Trophoblast cell (in vitro differentiated cells and primary cell): ENCODE data around the gene LENG9.
A peak's percentile ranks its signal among the peaks of the same experiment; 100 is the strongest.

Experiments used
- DNase-seq, 2 donors: peaks; one replicate each; pipeline ENCODE4 v3.0.0-alpha.2; 2016
- H2AFZ ChIP-seq: 2 replicates; pipeline ENCODE4 v1.6.1; 2013; ENCODE audit warnings: low read length, moderate library complexity, mild to moderate bottlenecking; ENCODE audit not compliant: insufficient read depth, poor library complexity
- H2AK5ac ChIP-seq: 2 replicates; pipeline ENCODE4 v1.6.1; 2013; ENCODE audit warnings: mild to moderate bottlenecking, low read length
- H2BK120ac ChIP-seq: 2 replicates; pipeline ENCODE4 v1.6.1; 2013; ENCODE audit warnings: low read length, mild to moderate bottlenecking, moderate library complexity; ENCODE audit not compliant: insufficient read depth, poor library complexity
- H2BK12ac ChIP-seq: 2 replicates; pipeline ENCODE4 v1.6.1; 2013; ENCODE audit warnings: mild to moderate bottlenecking, low read length, moderate library complexity
- H2BK5ac ChIP-seq: 2 replicates; pipeline ENCODE4 v1.6.1; 2013; ENCODE audit warnings: low read length, low read depth, moderate library complexity, mild to moderate bottlenecking; ENCODE audit not compliant: poor library complexity
- H3K14ac ChIP-seq: 2 replicates; pipeline ENCODE4 v1.6.1; 2013; ENCODE audit warnings: mild to moderate bottlenecking, low read length
- H3K18ac ChIP-seq: 2 replicates; pipeline ENCODE4 v1.6.1; 2013; ENCODE audit warnings: mild to moderate bottlenecking, low read length
- H3K23ac ChIP-seq: 2 replicates; pipeline ENCODE4 v1.6.1; 2013; ENCODE audit warnings: low read length
- H3K27ac ChIP-seq: 2 replicates; pipeline ENCODE4 v1.5.1; 2013; ENCODE audit warnings: low read depth, mild to moderate bottlenecking, inconsistent platforms, low read length, moderate library complexity
- H3K27me3 ChIP-seq: 2 replicates; pipeline ENCODE4 v1.6.1; 2013; ENCODE audit warnings: inconsistent platforms, mild to moderate bottlenecking, low read length, moderate library complexity; ENCODE audit not compliant: insufficient read depth
- H3K36me3 ChIP-seq, 2 experiments: 1 replicate in 1 of 2; 2 replicates in 1 of 2; pipeline ENCODE4 v1.6.1; 2013; ENCODE audit warnings: low read length in 2 of 2, mild to moderate bottlenecking in 2 of 2, moderate library complexity in 1 of 2; ENCODE audit not compliant: insufficient read depth in 2 of 2, control insufficient read depth in 1 of 2
- H3K4ac ChIP-seq: 2 replicates; pipeline ENCODE4 v1.6.1; 2013; ENCODE audit warnings: low read depth, mild to moderate bottlenecking, low read length, moderate library complexity
- H3K4me1 ChIP-seq, 2 experiments: 1 replicate in 1 of 2; 2 replicates in 1 of 2; pipeline ENCODE4 v1.6.1; 2013; ENCODE audit warnings: low read length in 2 of 2, mild to moderate bottlenecking in 2 of 2, moderate library complexity in 1 of 2; ENCODE audit not compliant: insufficient read depth in 2 of 2, control insufficient read depth in 1 of 2
- H3K4me2 ChIP-seq: 2 replicates; pipeline ENCODE4 v1.6.1; 2013; ENCODE audit warnings: inconsistent platforms, mild to moderate bottlenecking, low read length, moderate library complexity
- H3K4me3 ChIP-seq: 2 replicates; pipeline ENCODE4 v1.5.1; 2013; ENCODE audit warnings: mild to moderate bottlenecking, low read depth, low read length, inconsistent platforms
- H3K79me1 ChIP-seq: one replicate; pipeline ENCODE4 v1.6.1; 2013; ENCODE audit warnings: low read length
- H3K79me2 ChIP-seq: 2 replicates; pipeline ENCODE4 v1.6.1; 2013; ENCODE audit warnings: low read length, mild to moderate bottlenecking; ENCODE audit not compliant: control insufficient read depth, insufficient read depth, poor library complexity
- H3K9ac ChIP-seq: 2 replicates; pipeline ENCODE4 v1.6.1; 2013; ENCODE audit warnings: mild to moderate bottlenecking, low read length
- H3K9me3 ChIP-seq: 2 replicates; pipeline ENCODE4 v1.6.1; 2013; ENCODE audit warnings: low read depth, mild to moderate bottlenecking, control low read depth, inconsistent platforms, low read length; ENCODE audit not compliant: insufficient read depth
- H4K12ac ChIP-seq: 2 replicates; pipeline ENCODE4 v1.6.1; 2013; ENCODE audit warnings: low read depth, mild to moderate bottlenecking, low read length, moderate library complexity
- H4K8ac ChIP-seq: 2 replicates; pipeline ENCODE4 v1.6.1; 2013; ENCODE audit warnings: low read depth, mild to moderate bottlenecking, low read length, moderate library complexity
- H4K91ac ChIP-seq: one replicate; pipeline ENCODE4 v1.6.1; 2013; ENCODE audit warnings: low read depth, mild to moderate bottlenecking, low read length, moderate library complexity
- WGBS: extraction: QIAGEN DNeasy Blood & Tissue Kit; methylation state at CpG from one replicate; pipeline ENCODE4 v1.1.7; 2013; ENCODE audit warnings: missing lambda C conversion rate; ENCODE audit not compliant: insufficient read length, insufficient coverage; ENCODE audit errors: extremely low coverage; 5-methylcytosine and 5-hydroxymethylcytosine counted together

Gene LENG9

DNA sequence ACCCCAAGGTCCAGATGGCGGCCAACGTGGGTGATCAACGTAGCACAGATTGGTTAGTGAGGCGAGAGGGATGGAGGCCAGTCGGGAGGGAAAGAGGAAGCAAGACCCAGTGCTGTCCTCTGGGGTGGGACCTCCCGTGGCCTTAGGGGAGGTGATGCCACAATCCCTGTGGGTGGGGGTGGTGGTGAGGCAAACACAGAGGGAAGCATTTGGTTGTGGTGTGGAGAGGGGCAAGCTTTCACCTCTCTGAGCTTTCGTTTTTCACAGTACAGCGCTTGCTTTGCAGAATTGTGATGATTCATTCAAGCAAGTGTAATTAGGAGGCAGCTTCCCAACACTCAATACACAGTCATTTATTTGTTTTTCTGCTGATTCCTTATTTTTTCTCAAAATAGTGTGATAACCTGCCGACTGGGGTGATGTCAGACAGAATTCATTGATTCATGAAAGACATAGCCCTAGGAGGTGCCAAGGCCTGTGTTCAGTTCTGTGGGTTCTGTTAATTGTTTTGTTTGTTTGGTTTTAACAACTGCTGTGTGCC lies 12.2 kb downstream of the LENG9 start:
- Histone ChIP-seq H2BK5ac (no peak overlapping the region), H3K4me3 (no peak overlapping the region), H2BK120ac (no peak overlapping the region), H3K27me3 (no peaks in the 10 kb centered on the region), H2AK5ac (no peak overlapping the region), H3K4me1 (peaks cover 3 to 7% of the 10 kb centered on the region in 2 experiments), H4K91ac (no peak overlapping the region), H3K4ac (peak overlapping the region; percentile 60), H3K18ac (peak overlapping the region; percentile 8), H3K27ac (no peak overlapping the region), H3K9ac (no peak overlapping the region), H3K79me2 (peaks cover 22% of the 10 kb centered on the region), H4K12ac (no peak overlapping the region), H3K9me3 (no peaks in the 10 kb centered on the region), H2BK12ac (no peak overlapping the region), H3K36me3 (peaks cover 51 to 54% of the 10 kb centered on the region in 2 experiments), H4K8ac (no peak overlapping the region), H3K4me2 (no peak overlapping the region), H3K79me1 (peaks cover 12% of the 10 kb centered on the region), H3K14ac (no peak overlapping the region), H3K23ac (no peak overlapping the region), H2AFZ (no peak overlapping the region)
- whole genome bisulfite sequencing, result no CpG with 5 or more reads among the region's 9 CpGs
- no peak for DNase-seq

DNA sequence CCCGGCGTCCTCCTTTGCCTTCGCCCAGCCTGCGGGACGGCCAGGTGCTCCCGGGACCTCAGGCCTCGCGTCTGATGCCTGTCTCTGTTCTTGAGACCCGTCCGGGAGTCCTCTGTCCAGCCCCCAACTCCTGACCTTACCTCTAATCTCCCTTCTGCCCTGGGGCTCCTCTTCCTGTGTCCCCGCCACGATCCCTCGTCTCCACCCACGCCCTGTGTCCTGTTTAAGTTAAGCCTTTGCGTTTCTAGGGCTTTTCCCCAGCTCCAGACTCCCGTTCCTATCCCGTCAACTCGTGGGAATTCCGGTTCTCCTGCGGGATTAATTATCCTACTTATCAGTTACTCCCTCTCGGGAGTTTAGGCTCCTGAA lies 13.9 kb downstream of the LENG9 start:
- Histone ChIP-seq H3K4ac (peak overlapping the region; percentile 99), H3K23ac (no peak overlapping the region), H3K14ac (peak overlapping the region; percentile 90), H3K36me3 (peaks cover 36 to 40% of the 10 kb centered on the region in 2 experiments), H3K79me1 (peaks cover 12% of the 10 kb centered on the region), H3K9me3 (no peaks in the 10 kb centered on the region), H2AK5ac (peak overlapping the region; percentile 55), H3K18ac (peak overlapping the region; percentile 70), H3K27me3 (no peaks in the 10 kb centered on the region), H3K4me2 (peak overlapping the region; percentile 91), H3K27ac (peak overlapping the region; percentile 91), H4K91ac (peak overlapping the region; percentile 96), H3K79me2 (peaks cover 22% of the 10 kb centered on the region), H4K8ac (peak overlapping the region; percentile 70), H2BK5ac (peak overlapping the region; percentile 62), H3K4me3 (peak overlapping the region; percentile 85), H3K4me1 (peaks cover 3 to 7% of the 10 kb centered on the region in 2 experiments), H2BK120ac (peak overlapping the region; percentile 73), H2BK12ac (no peak overlapping the region), H2AFZ (peak overlapping the region; percentile 82), H4K12ac (peak overlapping the region; percentile 73), H3K9ac (peak overlapping the region; percentile 93)
- no CpG with 5 or more reads among the region's 21 CpGs for WGBS
- peak; percentile 39 to 46 for DNase-seq

DNA sequence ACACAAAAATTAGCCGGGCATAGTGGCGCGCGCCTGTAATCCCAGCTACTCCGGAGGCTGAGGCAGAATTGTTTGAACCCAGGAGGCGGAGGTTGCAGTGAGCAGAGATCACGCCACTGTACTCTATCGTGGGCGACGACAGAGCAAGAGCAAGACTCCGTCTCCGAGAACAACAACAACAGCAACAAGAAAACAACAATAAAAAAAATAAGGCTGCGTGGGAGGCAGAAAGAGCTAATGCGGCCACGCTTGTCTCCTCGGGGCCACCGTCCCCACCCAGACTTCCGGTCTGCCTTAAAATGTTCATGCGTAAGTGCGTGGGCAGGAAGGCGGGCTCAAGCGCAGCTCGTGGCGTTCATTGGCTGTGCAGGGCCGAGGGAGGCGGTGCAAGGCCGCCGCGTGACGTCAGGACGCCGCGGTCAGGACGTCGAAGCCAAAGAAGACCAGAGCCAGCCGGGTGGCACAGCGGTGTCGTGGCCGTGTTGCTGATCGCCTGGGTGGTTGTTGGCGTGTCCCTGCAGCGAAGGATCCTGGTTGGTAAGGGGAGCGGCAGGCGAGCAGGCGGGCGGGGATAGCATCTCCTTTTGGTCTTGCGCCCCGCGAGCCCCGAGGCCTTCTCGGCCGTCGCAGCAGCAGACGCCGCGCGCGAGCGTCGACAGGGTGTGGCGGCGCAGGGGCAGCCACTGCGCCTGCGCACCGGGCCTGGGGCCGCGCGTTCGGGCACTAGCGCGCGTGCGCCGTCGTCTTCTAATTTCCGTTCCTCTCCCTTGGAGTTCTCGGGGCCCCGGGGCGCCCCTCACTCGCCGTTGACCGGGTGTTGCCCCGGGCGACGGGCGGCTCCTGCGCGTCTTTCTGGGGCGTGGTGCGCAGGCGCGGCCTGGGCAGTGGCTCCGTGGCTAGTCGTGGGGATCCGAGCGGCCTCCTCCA lies 14.5 kb downstream of the LENG9 start, which contains the start of gene LENG8:
LENG8 (plus strand) TSS at position 426 of the 927 bp plus-strand sequence. CDS start 2,146 bp downstream, outside the sequence.
- Histone ChIP-seq H2AFZ (peak within 1 kb of the TSS; percentile 92), H3K9ac (peak within 1 kb of the TSS; percentile 93), H3K36me3 (peaks cover 31 to 35% of the 10 kb centered on the region in 2 experiments), H3K23ac (no peak within 1 kb of the TSS), H3K9me3 (no peaks in the 10 kb centered on the region), H2AK5ac (peak within 1 kb of the TSS; percentile 55), H4K91ac (peak within 1 kb of the TSS; percentile 96), H3K4me1 (peaks cover 3 to 7% of the 10 kb centered on the region in 2 experiments), H3K4me2 (peak within 1 kb of the TSS; percentile 91), H4K8ac (peak within 1 kb of the TSS; percentile 92), H2BK12ac (no peak within 1 kb of the TSS), H3K14ac (peak within 1 kb of the TSS; percentile 91), H2BK5ac (peak within 1 kb of the TSS; percentile 91), H3K4ac (peak within 1 kb of the TSS; percentile 99), H3K79me2 (peaks cover 22% of the 10 kb centered on the region), H3K18ac (peak within 1 kb of the TSS; percentile 84), H3K4me3 (peak within 1 kb of the TSS; percentile 89), H3K79me1 (peaks cover 12% of the 10 kb centered on the region), H3K27me3 (no peaks in the 10 kb centered on the region), H3K27ac (peak within 1 kb of the TSS; percentile 91), H2BK120ac (peak within 1 kb of the TSS; percentile 73), H4K12ac (peak within 1 kb of the TSS; percentile 91)
- WGBS, result no CpG with 5 or more reads among the region's 96 CpGs
- peak; percentile 98 to 99 for DNase-seq

DNA sequence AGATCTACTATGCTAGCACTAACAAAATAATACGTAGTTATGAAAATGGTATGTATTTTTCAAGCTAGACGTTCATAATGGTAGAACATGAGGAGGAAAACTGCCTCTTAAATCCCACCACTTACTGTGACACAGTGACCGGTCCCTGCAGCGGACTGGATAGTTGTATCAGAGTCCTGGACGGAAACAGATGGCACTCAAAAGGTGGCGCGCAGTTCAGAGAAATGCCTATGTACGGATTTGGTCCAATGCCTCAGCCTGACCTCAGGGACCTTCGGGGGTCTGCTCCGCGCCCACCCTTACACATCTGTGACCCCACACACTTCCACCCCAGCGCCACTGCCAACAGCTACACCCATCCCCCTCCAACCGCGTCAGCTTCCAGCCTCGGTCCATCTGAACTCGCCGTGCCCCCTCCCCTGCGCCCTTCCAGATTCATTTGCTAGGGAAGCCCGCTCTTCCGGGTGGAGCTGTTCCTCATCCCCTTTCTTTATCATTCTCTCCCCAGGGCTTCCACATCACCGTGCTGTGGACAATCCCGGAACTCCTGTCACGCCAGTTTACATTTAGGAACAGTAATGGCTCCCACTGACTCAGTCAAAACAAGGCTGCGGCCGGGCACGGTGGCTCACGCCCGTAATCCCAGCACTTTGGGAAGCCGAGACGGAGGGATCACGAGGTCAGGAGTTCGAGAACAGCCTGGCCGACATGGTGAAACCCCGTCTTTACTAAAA lies 15.4 kb downstream of the LENG9 start:
- H3K79me1 ChIP-seq, result peaks cover 12% of the 10 kb centered on the region
- peak overlapping the region; percentile 34 for H3K18ac ChIP-seq
- no CpG with 5 or more reads among the region's 34 CpGs for WGBS
- no peak overlapping the region for H3K23ac ChIP-seq
- peak overlapping the region; percentile 9 for H2AFZ ChIP-seq
- peak overlapping the region; percentile 89 for H3K4me3 ChIP-seq
- H2BK5ac ChIP-seq, result no peak overlapping the region
- peak overlapping the region; percentile 52 for H4K8ac ChIP-seq
- H3K9ac ChIP-seq, result peak overlapping the region; percentile 87
- no peaks in the 10 kb centered on the region for H3K27me3 ChIP-seq
- H3K14ac ChIP-seq, result peak overlapping the region; percentile 52
- H3K4me1 ChIP-seq, result peaks cover 3 to 7% of the 10 kb centered on the region in 2 experiments
- H3K36me3 ChIP-seq, result peaks cover 23 to 27% of the 10 kb centered on the region in 2 experiments
- H3K4ac ChIP-seq, result peak overlapping the region; percentile 5
- peak overlapping the region; percentile 87 for H3K4me2 ChIP-seq
- H3K27ac ChIP-seq, result peak overlapping the region; percentile 44
- H3K9me3 ChIP-seq, result no peaks in the 10 kb centered on the region
- peak overlapping the region; percentile 48 for H4K91ac ChIP-seq
- H4K12ac ChIP-seq, result peak overlapping the region; percentile 6
- H3K79me2 ChIP-seq, result peaks cover 22% of the 10 kb centered on the region
- H2AK5ac ChIP-seq, result no peak overlapping the region
- H2BK12ac ChIP-seq, result no peak overlapping the region
- DNase-seq, result peak; percentile 77 to 82
- H2BK120ac ChIP-seq, result peak overlapping the region; percentile 7
